ENCODE data around the gene PFN3.
"Not testable (repeated sequence)": the region's sequence is repeated elsewhere in the genome, so short reads cannot be mapped to it uniquely, and the experiment has no call there.

Gene PFN3

DNA sequence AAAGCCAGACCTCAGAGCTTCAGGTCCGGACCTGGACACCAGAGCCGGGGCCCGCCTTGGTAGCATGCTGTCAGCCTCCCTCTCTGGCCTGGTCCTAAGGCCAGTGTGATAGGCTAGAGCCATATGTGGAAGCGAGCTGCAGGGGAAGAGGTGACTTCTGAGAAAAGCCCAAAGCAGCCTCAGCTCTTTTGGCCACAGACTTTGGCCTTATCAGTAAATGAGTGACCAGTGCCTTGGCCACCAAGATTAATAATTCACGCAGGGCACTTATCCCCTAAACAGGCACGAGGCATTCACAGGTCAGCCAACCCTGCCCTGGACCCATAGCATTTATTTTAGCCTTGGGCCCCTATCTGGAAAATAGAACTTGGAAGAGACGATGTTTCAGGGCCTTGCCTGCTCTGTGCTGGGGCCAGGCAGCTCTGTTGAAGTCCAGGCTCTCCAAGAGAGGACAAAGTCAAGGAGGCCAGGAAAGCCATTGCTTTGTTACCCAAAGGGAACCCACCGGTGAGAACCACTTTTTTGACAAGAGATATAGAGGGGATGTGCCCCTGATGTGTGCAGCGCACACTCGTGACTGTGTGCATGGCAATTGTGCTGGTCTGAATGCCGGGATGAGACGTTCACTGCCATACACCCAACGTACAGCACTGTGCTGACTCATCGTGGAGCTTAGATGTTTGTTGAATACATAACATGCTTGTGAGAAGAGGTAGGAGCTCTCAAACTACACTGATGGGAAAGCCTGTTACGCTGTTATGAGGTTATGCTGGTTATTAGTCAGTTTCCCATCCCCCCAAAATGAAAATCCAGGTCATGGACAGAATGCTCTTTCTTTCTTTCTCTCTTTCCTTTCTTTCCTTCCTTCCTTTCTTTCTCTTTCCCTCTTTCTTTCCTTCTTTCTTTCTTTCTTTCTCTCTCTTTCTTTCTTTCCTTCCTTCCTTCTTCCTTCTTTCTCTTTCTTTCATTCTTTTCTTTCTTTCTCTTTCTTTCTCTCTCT is 21.3 kb downstream of the PFN3 start:
- peak; percentile 66 for DNase-seq (ENCODE audit: low read depth)
- H3K4me3 ChIP-seq (ENCODE audit: low read depth, low read length): no peak overlapping the region

DNA sequence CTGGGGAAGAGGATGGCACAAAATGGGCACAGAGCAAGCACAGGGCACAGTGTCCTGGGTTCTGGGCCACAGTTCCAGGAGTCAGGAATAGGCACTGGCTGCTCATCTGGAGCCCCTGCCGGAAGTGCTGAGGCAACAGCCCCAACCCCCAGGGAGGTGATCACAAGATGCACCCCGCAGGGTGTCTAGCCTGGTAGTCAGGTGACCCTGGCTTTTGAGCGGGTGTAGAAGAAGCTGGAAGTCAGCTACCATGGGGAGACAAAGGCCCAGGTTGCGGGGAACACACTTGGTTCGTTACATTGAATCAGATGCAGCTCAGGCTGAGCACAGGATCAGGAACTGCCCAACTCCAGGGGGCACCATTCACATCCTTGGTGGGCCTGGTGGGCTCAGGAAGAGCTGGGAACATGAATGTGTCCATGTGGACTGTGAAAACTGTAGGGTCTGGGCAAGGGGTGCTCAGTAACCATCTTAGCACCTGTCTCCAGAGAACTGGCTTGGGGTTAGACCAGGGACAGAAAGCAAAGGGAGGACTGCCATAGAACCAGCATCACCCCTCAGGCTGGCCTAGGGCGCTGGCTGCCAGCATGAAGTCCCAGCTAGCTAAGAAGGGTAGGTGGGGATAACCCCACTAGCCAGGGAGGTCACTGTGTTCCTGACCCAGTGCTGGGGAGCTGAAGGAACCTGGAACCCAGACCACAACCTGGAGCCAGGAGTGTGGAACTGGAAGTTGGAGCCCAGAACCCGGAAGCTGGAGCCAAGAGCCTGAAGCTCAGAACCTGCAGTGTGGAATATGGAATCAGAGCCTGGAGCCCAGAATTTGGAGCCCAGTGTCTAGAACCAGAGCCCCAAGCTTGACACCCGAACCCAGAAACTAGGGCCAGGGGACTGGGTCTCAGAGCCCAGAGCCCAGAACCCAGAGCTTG is 22.3 kb downstream of the PFN3 start:
- H3K4me3 ChIP-seq (ENCODE audit: low read depth, low read length): no peak overlapping the region
- DNase-seq (ENCODE audit: low read depth): no peak

DNA sequence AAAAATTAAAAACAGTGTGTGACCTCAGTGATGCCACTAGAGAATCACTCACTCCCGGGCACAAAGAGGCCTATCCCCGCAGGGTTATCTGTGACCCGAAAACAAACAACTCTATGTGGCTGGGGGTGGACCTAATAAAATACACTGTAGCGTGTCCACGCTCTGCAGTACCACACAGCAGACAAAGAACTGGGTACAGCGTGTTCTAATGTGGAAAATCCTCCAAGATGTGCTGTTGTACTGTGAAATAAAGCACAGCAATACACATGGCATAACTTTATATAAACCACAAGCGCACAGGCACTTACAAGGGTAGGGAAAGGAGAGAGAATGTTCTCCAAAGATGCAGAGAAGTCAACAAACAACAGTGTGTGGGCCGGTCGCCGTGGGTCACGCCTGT is 24.4 kb downstream of the PFN3 start:
- DNase-seq (ENCODE audit: low read depth): no peak
- H3K4me3 ChIP-seq (ENCODE audit: low read depth, low read length): no peak overlapping the region

DNA sequence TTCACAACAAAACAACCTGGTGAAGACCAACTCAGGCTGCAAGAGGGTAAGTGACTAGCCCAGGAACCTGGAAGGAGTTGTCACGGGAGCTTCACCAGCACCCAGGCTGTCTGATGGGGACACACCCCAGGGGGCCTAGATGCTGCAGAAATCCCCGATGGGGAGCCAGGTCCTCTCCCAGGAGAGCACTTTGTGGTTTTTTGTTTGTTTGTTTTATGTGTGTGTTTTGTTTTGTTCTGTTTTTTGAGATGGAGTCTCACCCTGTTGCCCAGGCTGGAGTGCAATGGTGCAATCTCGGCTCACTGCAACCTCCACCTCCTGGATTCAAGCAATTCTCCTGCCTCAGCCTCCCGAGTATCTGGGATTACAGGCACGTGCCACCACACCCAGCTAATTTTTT is 24.9 kb downstream of the PFN3 start:
- not testable (repeated sequence) for H3K4me3 ChIP-seq (ENCODE audit: low read depth, low read length); DNase-seq (ENCODE audit: low read depth)

DNA sequence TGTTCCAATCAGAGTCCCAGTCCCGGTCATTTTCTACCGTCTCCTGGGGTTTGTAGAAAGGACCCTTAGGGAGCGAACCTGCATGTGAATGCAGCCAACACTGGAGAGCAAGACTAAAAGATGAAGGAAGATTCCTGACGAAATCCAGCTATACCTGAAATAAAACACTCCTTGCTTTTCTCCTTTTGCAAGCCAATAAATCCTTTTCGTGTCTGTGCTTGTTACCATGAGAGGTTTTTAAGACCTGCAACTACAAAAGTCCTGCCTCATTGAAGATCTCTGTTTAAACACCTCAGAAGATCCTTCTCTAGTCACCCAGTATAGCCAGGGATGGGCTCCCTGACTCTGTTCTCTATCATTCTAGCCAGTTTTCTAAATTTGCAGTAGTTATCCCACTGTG is 26.2 kb downstream of the PFN3 start:
- no peak for DNase-seq (ENCODE audit: low read depth)
- H3K4me3 ChIP-seq (ENCODE audit: low read depth, low read length): no peak overlapping the region

DNA sequence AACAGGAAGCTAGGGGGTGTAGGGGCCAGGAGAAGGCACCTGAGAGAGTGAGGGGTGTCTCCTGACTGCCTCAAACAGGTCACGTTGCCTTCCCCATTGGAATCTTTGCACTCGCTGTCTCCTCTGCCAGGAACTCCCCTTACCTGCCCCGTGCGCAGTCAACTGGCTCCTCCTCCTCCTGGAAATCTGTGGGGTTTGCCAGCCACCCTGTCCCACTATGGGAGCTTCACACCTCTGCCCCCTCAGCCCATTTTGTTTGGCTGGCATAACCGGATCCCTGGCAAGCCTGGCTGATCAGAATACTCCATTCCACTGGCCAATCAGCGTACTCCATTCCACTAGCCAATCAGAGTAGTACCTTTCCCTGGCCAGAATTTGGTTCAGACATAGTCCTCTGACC is 26.7 kb downstream of the PFN3 start:
- H3K4me3 ChIP-seq (ENCODE audit: low read depth, low read length): no peak overlapping the region
- DNase-seq (ENCODE audit: low read depth): no peak

DNA sequence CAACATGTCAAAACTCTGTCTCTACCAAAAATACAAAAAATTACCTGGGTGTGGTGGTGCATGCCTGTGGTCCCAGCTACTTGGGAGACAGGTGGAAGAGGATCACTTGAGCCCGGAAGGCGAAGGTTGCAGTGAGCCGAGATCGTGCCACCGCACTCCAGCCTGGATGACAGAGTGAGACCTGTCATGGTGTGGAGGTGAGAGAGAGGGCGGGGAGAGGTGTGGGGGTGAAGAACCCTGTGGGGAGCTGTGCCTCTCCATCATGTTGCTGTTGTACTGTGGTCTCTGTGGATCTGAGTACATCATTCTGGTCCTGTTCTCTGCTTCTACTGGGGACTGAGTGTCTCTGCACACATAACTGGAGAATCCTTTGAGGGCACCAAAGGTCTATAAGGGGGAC is 27.6 kb downstream of the PFN3 start:
- H3K4me3 ChIP-seq (ENCODE audit: low read depth, low read length): no peak overlapping the region
- DNase-seq (ENCODE audit: low read depth): no peak

DNA sequence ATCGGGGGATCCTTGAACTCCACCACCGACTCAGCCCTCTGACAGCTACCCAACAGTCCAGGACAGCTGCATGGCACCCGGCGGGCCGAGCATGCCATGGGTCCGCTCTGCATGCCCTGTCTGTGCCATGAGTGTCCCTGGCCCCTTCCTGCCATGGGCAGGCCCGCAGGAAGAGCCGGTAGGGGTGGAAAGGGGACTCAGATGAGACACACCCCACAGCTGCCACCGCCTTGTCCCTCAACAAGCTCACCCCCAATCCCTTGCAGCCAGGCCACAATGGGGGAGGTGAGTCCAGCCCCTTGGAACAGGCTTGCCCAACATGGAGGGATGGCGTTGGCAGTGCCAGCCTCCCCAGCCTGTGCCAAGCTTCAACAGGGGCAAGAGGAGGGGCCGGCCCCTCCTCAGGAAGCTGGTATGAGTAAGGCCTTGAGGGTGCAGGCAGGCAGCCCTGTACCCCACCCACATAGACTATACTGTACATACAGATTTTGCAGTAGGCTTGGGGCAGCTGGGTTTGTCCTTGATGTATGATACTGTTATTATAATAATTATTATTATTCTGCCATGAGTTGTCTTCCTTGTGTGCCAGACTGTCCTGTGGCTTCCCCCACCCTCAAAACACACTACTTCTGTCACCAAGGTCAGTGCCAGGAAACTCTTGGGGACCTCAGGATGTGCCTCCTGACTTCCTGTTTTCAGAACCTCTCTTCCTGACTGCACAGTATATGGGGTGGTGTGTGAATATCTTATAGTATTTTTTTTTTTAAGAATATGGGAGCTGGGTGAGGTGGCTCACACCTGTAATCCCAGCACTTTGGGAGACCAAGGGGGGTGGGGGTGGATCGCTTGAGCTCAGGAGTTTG is 28.2 kb downstream of the PFN3 start:
- no peak for DNase-seq (ENCODE audit: low read depth)
- no peak overlapping the region for H3K4me3 ChIP-seq (ENCODE audit: low read depth, low read length)

DNA sequence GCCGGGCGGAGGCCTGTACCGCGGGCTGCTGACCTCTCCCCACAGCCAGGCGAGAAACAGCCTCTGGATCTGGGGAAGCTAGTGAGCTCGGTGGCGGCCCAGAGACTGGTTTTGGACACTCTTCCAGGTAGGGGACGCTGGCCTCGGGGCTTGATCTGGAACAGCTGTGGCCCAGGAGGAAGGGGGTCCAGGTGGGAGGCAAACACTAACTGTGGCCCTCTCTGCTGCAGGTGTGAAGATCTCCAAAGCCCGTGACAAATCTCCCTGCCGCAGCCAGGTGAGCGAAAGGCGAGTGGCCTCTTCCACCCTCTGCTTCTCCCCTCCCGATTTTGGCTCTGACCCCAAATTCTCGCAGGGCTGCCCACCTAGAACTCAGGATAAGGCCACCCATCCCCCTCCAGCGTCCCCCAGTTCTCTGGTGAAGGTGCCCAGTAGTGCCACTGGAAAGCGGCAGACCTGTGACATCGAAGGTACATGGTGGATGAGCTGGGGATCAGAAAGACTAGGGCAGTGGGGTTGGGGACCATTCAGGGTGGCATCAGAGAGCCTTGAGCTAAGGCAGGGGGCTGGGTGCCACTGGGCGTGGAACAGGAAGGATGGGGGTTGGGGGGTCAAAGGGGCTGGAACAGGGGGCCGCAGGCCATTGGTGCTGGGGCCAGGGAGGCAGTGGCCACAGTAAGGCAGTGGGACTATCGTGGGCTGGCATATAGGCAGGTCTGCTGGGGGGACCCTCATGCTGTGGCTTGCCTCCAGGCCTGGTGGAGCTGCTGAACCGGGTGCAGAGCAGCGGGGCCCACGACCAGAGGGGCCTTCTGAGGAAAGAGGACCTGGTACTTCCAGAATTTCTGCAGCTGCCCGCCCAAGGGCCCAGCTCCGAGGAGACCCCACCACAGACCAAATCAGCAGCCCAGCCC is 29.1 kb downstream of the PFN3 start:
- no peak for DNase-seq (ENCODE audit: low read depth)
- peak overlapping the region; percentile 55 for H3K4me3 ChIP-seq (ENCODE audit: low read depth, low read length)

DNA sequence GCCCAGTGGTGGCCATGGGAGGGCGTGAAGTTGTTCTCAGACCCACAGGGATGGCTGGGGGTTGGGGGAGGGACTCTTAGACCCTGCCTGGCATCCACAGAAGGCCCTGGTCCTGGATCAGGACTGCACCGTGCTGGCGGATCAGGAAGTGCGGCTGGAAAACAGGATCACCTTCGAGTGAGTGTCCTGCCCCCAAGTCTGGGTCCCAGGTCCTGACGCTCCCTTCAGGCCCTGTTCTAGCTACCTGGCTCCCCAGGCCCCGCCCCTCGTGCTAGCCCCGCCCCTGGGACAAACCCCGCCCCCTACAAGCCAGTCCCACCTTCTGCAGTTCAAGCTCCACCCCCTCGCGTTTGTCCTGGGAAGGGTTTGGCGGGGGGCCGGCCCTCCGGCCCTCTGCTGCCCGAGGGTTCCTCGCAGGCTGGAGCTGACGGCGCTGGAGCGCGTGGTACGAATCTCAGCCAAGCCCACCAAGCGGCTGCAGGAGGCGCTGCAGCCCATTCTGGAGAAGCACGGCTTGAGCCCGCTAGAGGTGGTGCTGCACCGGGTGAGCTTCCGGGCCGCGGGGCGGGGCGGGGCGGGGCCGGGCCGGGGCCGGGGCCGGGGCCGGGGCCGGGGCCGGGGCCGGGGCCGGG is 29.9 kb downstream of the PFN3 start:
- peak overlapping the region; percentile 55 for H3K4me3 ChIP-seq (ENCODE audit: low read depth, low read length)
- peak; percentile 51 for DNase-seq (ENCODE audit: low read depth)

DNA sequence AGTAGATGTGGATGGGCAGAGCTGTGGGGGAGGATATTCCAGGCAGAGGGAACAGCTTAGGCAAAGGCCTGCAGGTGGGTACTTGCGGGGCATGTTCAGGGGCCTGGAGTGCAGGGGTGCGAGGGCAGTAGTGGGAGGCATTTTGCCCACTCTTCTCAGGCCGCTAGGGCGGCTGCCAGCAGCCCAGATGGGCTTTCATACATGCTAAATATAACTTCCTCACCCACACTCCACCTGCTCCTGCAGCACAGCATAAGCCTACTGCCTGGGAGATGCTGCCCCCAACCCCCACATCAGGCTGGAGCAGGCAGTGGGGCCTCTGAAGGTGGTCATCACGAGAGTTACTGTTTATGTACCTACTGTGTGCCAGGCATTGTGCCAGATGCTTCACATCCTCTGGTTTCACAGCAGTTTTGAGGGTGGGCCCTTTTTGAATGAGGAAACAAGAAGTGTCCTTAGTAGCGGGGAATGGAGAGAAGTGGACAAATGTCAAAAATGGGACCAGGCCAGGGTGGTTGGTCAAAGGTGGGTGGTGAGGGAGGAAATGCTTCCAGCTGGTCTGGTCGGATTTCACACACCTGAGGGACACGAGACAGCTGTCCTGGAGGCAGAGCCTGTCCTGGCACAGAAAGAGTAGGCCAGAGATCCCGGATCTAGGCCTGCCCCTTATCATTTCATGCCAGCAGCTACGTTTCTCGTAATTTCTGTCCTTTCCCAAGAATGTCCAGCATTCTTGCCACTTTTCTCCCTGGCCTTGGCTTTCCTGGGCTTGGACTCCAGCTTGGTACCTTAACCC is 30.6 kb downstream of the PFN3 start:
- no peak overlapping the region for H3K4me3 ChIP-seq (ENCODE audit: low read depth, low read length)
- DNase-seq (ENCODE audit: low read depth): no peak

DNA sequence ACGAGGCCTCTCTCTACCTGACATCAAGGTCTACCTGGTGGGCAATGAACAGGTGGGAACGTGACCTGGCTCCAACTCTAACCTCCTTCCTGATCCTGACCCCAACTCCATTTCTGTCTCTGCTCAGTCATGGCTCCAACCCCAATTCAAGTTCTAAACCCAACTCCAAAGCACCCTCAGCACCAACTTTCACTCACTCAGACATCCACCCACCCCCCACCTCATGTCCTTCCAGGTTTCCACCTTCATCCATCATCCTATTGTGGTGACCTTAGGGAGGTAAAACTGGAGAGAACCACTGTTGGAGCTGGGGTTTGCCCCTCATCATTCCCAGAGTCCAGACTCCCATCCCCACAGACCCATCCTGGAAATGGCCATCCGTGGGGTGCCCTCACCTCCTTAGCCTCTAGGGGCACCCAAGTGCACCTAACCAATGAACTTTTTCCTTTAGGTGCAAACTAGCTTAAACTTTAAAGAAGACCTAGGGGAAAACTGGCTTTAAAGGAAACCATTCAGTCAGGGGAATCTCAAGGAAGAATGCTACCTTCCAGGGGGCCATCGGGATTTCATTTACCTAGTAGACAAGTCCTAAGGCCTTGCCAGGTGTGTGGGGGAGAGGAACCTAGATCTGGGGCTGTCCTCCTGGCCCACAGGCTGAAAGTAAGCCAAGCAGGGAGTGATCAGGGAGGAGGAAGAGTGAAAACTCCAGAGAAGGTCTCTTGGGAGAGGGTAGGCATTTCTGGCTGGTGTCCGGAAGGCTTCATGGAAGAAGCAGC is 31.4 kb downstream of the PFN3 start:
- no peak for DNase-seq (ENCODE audit: low read depth)
- H3K4me3 ChIP-seq (ENCODE audit: low read depth, low read length): no peak overlapping the region

DNA sequence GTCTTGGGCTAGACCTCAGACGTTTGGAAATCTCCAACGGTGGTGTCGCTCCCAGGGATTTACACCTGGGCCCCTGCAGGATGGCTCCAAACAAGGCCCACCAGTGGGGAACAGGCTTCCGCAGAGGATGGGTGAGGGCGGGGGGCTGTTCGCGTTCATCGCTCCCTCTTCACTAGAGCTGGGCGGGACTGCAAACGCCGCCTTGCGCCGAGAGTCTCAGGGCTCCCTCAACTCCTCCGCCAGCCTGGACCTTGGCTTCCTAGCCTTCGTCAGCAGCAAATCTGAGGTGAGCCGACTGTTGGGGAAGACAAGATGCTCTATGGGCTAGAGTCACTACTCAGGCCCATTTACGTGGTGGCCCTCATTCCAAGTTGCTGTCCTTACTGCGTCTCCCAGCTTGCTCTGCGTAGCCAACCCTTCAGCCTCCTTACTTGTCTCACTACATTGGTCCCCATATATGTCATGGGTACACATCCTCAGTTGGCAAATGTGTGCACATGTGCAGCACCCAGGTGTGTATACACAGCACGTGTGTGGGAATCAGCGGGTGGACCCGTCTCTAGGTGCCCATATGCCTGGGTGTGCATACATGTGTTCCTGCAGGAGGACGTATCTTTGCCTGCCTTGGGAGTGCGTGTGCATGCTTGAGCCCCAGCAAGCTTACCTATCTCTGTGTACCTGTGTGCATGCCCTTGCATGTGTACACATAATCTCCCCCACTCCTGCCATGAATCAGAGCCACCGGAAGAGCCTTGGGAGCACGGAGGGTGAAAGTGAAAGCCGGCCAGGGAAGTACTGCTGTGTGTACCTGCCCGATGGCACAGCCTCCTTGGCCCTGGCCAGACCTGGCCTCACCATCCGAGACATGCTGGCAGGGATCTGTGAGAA is 32.2 kb downstream of the PFN3 start:
- no peak for DNase-seq (ENCODE audit: low read depth)
- peak overlapping the region; percentile 47 for H3K4me3 ChIP-seq (ENCODE audit: low read depth, low read length)

DNA sequence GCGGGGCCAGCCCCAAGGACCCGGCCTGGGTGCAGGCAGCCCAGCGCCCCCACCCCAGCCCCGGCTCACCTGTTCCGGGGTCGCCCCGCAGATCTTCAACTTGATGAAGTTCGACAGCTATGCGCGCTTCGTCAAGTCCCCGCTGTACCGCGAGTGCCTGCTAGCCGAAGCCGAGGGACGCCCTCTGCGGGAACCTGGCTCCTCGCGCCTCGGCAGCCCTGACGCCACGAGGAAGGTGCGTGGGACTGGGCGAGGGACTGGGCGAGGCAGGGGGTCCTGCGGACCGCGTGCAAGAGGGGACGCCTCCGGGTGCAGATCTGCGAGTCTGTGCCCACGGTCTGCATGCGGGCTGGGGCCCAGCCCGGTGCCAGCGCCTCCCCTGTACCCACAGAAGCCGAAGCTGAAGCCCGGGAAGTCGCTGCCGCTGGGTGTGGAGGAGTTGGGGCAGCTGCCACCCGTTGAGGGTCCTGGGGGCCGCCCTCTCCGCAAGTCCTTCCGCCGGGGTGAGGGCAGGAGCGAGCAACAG is 33.1 kb downstream of the PFN3 start:
- H3K4me3 ChIP-seq (ENCODE audit: low read depth, low read length): peak overlapping the region; percentile 47

More for the DNA sequence above, 33.1 kb downstream of the PFN3 start:
- no peak for DNase-seq (ENCODE audit: low read depth)

All from skeletal muscle cell (primary cell).